WI38 (cell line): Measurements from ENCODE around the gene ANKRD24.

Experiments
- H3K4me3 ChIP-seq: 2 replicates; pipeline ENCODE4 v1.5.1; 2011; ENCODE audit warnings: low read depth, mild to moderate bottlenecking, control low read depth, low read length
- CTCF ChIP-seq: IDR thresholded peaks from 2 replicates; pipeline ENCODE4 v1.5.1; 2012; ENCODE audit warnings: low read depth, mild to moderate bottlenecking, control low read depth, low read length

The ANKRD24 gene

GRCh38 chr19:4161415-4162077 lies 20.9 kb upstream of the ANKRD24 start:
- no peak for TF ChIP-seq CTCF
- H3K4me3 ChIP-seq, result no peak overlapping the region

- H3K4me3 ChIP-seq, result no peak overlapping the region
- no peak for TF ChIP-seq CTCF
These were observed 18.2 kb upstream of the ANKRD24 start for GRCh38 chr19:4164262-4164661.

- H3K4me3 ChIP-seq, result no peak overlapping the region
- TF ChIP-seq CTCF, result no peak
These were observed 10.8 kb upstream of the ANKRD24 start for GRCh38 chr19:4171676-4172075.

GRCh38 chr19:4172861-4173473 lies 9.5 kb upstream of the ANKRD24 start:
- no peak overlapping the region for H3K4me3 ChIP-seq
- no peak for TF ChIP-seq CTCF

GRCh38 chr19:4173479-4174212 lies 8.8 kb upstream of the ANKRD24 start:
- no peak for TF ChIP-seq CTCF
- no peak overlapping the region for H3K4me3 ChIP-seq

- TF ChIP-seq CTCF, result no peak
- no peak overlapping the region for H3K4me3 ChIP-seq
These were observed 8.1 kb upstream of the ANKRD24 start for GRCh38 chr19:4174213-4174894.
